ENCODE results near the gene CFHR1.
"Not testable (repeated sequence)": the region's sequence is repeated elsewhere in the genome, so short reads cannot be mapped to it uniquely, and the experiment has no call there.

CFHR1 gene

DNA sequence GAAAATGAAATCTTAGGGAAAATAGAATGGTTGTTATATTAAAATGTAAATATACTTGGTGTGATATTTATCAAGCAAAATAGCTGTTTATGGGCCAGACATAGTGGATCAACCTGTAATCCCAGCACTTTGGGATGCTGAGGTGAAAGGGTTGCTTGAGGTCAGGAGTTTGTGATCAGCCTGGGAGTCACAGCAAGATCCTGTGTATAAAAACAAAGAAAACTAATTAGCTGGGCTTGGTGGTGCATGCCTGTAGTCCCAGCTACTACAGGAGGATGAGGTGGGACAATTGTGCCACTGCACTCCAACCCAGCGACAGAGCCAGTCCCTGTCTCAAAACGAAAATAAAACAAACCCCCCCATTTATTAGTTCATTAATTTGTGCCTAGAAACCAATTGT is 21.6 kb upstream of the CFHR1 start:
- no peak for DNase-seq (ENCODE audit: low read depth)
- TF ChIP-seq, protein P1, sequence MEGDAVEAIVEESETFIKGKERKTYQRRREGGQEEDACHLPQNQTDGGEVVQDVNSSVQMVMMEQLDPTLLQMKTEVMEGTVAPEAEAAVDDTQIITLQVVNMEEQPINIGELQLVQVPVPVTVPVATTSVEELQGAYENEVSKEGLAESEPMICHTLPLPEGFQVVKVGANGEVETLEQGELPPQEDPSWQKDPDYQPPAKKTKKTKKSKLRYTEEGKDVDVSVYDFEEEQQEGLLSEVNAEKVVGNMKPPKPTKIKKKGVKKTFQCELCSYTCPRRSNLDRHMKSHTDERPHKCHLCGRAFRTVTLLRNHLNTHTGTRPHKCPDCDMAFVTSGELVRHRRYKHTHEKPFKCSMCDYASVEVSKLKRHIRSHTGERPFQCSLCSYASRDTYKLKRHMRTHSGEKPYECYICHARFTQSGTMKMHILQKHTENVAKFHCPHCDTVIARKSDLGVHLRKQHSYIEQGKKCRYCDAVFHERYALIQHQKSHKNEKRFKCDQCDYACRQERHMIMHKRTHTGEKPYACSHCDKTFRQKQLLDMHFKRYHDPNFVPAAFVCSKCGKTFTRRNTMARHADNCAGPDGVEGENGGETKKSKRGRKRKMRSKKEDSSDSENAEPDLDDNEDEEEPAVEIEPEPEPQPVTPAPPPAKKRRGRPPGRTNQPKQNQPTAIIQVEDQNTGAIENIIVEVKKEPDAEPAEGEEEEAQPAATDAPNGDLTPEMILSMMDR (conservative IDR thresholded peaks at IDR 0.05; ENCODE audit: control insufficient read depth, insufficient read depth, low read depth, low read length): no peak
- H3K4me3 ChIP-seq (ENCODE audit: control insufficient read depth, low read depth, low read length): no peak overlapping the region

DNA sequence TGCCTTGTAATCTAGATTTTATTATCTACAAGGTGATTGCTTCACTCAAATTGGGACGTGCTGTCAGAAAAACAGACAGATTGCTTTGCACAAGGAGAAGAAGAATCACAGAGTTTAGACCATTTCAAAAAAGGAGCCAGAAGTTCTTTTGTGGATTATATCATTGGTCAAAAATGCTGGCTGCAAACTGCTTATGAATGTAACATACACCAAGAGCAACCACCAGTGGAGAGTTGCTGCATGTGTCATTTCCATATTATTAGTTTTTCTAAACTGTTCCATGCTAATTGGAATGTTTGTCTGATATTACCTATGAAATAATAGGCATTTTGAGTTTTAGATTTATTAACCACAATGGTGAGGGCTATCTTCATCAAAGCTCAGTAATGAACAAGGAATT is 17.6 kb upstream of the CFHR1 start:
- DNase-seq (ENCODE audit: low read depth); H3K4me3 ChIP-seq (ENCODE audit: control insufficient read depth, low read depth, low read length): not testable (repeated sequence)

GRCh38 chr1:196808529-196809235 is 10.8 kb upstream of the CFHR1 start:
- TF ChIP-seq, protein P1 (conservative IDR thresholded peaks at IDR 0.05; ENCODE audit: control insufficient read depth, insufficient read depth, low read depth, low read length): no peak
- DNase-seq (ENCODE audit: low read depth): no peak
- H3K4me3 ChIP-seq (ENCODE audit: control insufficient read depth, low read depth, low read length): no peak overlapping the region

- DNase-seq (ENCODE audit: low read depth); H3K4me3 ChIP-seq (ENCODE audit: control insufficient read depth, low read depth, low read length): not testable (repeated sequence)
Observed at GRCh38 chr1:196817442-196817841, 2.1 kb upstream of the CFHR1 start.

- not testable (repeated sequence) for H3K4me3 ChIP-seq (ENCODE audit: control insufficient read depth, low read depth, low read length); DNase-seq (ENCODE audit: low read depth)
Observed at GRCh38 chr1:196827860-196828259, 8.3 kb downstream of the CFHR1 start.

- DNase-seq (ENCODE audit: low read depth); H3K4me3 ChIP-seq (ENCODE audit: control insufficient read depth, low read depth, low read length): not testable (repeated sequence)
Observed at GRCh38 chr1:196849613-196850492, 30.3 kb downstream of the CFHR1 start.

DNA sequence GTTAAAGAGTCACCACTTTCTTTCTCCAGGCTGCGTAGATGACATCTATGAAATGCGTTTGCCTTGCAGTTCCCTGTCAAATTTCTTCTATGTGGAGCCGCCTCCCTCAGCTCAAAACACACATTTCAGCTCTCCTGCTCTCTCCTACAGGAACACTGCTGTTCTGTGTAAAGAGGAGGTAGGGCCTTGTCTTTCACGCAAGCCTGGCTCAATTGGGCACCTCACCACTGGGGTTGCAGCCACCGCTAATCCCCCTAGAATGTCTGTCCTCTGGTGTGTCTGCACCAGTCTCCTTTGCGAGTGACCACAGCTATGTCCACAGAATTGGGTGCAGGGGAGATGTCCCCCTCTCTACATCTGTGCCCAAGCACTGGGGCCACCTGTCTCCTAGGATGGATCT is 36.5 kb downstream of the CFHR1 start:
- TF ChIP-seq, protein P1 (conservative IDR thresholded peaks at IDR 0.05; ENCODE audit: control insufficient read depth, insufficient read depth, low read depth, low read length): no peak
- DNase-seq (ENCODE audit: low read depth): no peak
- no peak overlapping the region for H3K4me3 ChIP-seq (ENCODE audit: control insufficient read depth, low read depth, low read length)

DNA sequence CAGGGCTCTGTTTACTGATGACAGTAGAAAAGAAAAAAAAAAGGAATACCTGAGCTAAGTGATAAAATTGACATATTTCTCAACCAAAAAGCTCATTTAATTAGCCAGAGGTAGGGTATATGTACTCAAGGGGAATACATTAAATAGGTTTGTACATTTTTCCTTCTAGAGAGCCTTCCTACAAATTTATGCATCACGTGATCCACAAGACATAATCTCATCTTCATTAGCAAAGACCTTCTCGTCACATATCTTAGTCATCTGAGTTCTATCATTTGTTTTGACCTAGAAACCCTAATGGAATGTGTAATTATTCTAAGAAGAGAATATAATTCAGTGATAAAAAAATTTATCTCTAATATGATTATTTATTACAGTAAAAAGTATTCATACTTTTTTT is 37.7 kb downstream of the CFHR1 start:
- TF ChIP-seq, protein P1 (conservative IDR thresholded peaks at IDR 0.05; ENCODE audit: control insufficient read depth, insufficient read depth, low read depth, low read length): no peak
- DNase-seq (ENCODE audit: low read depth): no peak
- H3K4me3 ChIP-seq (ENCODE audit: control insufficient read depth, low read depth, low read length): no peak overlapping the region

GRCh38 chr1:196858811-196859210 is 39.3 kb downstream of the CFHR1 start:
- TF ChIP-seq, protein P1 (conservative IDR thresholded peaks at IDR 0.05; ENCODE audit: control insufficient read depth, insufficient read depth, low read depth, low read length): no peak
- no peak overlapping the region for H3K4me3 ChIP-seq (ENCODE audit: control insufficient read depth, low read depth, low read length)
- DNase-seq (ENCODE audit: low read depth): no peak

Data from fibroblast of mammary gland (primary cell).